ENCODE data around the gene HOOK1. TPM values are rescaled to one million over a fixed set of nuclear protein-coding genes. Genes with fewer than 3 reads are reported as not detected.

Gene HOOK1
- polyA plus RNA-seq, 1 donor (not counting 4 experiments of a cell fraction or from before 2014, with no cell fraction given), result 12.7 TPM

GRCh38 chr1:59815892-59816291 is 1.1 kb downstream of the HOOK1 start:
- Histone ChIP-seq H3K9me3 (ENCODE audit: control insufficient read depth, low read depth, low read length) (no peaks in the 10 kb centered on the region), H3K79me2 (ENCODE audit: control insufficient read depth, insufficient read depth, low read length) (peaks cover 2% of the 10 kb centered on the region), H4K20me1 (ENCODE audit: control insufficient read depth, extremely low read depth, insufficient read depth, low read length) (no peaks in the 10 kb centered on the region), H2AFZ (ENCODE audit: control insufficient read depth, low read length) (no peak overlapping the region), H3K4me1 (ENCODE audit: control insufficient read depth, extremely low read depth, insufficient read depth, low read length) (peaks cover 12% of the 10 kb centered on the region), H3K9ac (ENCODE audit: control insufficient read depth, extremely low read depth, insufficient read depth, low read length) (peak overlapping the region; percentile 77), H3K9me1 (ENCODE audit: control insufficient read depth, extremely low read depth, insufficient read depth, low read length) (no peaks in the 10 kb centered on the region), H3K4me2 (ENCODE audit: control insufficient read depth, extremely low read depth, insufficient read depth, low read depth, low read length) (peak overlapping the region; percentile 71), H3K27me3 (ENCODE audit: control insufficient read depth, extremely low read depth, insufficient read depth, low read length) (no peaks in the 10 kb centered on the region), H3K27ac (ENCODE audit: control insufficient read depth, insufficient read depth, low read length) (peak overlapping the region; percentile 36), H3K4me3 (ENCODE audit: control insufficient read depth in 2 of 3, extremely low read depth in 1 of 3, insufficient read depth in 2 of 3, low read depth in 1 of 3, low read length in 3 of 3) (peak overlapping the region; percentile 75 to 91 (median 81)), H3K36me3 (ENCODE audit: control insufficient read depth in 2 of 2, extremely low read depth in 1 of 2, insufficient read depth in 2 of 2, low read length in 2 of 2) (no peaks in the 10 kb centered on the region)
- dilution Hi-C loops (cut with MboI; ENCODE audit: extremely low pct_ligation_motif_present, low sequenced_read_pairs), result no loop called here
- TF ChIP-seq CTCF (optimal IDR thresholded peaks at IDR 0.05 in 1 of 3, IDR thresholded peaks at IDR 0.05 in 1 of 3, conservative IDR thresholded peaks at IDR 0.05 in 1 of 3; ENCODE audit: extremely low read depth in 1 of 3, insufficient read depth in 2 of 3, low read length in 3 of 3) (no peak), EZH2 (IDR thresholded peaks at IDR 0.05; ENCODE audit: low read length) (no peak)
- DNase-seq (ENCODE audit: low read depth, low spot score), result peak; percentile 19
- FAIRE-seq, result peak; percentile 76

GRCh38 chr1:59816318-59816878 is 1.6 kb downstream of the HOOK1 start:
- no peaks in the 10 kb centered on the region for H3K36me3 ChIP-seq (ENCODE audit: control insufficient read depth in 2 of 2, extremely low read depth in 1 of 2, insufficient read depth in 2 of 2, low read length in 2 of 2)
- H2AFZ ChIP-seq (ENCODE audit: control insufficient read depth, low read length), result no peak overlapping the region
- H3K4me2 ChIP-seq (ENCODE audit: control insufficient read depth, extremely low read depth, insufficient read depth, low read depth, low read length), result peak overlapping the region; percentile 71
- no peak overlapping the region for H3K27ac ChIP-seq (ENCODE audit: control insufficient read depth, insufficient read depth, low read length)
- dilution Hi-C loops (cut with MboI; ENCODE audit: extremely low pct_ligation_motif_present, low sequenced_read_pairs), result no loop called here
- peaks cover 2% of the 10 kb centered on the region for H3K79me2 ChIP-seq (ENCODE audit: control insufficient read depth, insufficient read depth, low read length)
- TF ChIP-seq EZH2 (IDR thresholded peaks at IDR 0.05; ENCODE audit: low read length) (no peak), CTCF (optimal IDR thresholded peaks at IDR 0.05 in 1 of 3, IDR thresholded peaks at IDR 0.05 in 1 of 3, conservative IDR thresholded peaks at IDR 0.05 in 1 of 3; ENCODE audit: extremely low read depth in 1 of 3, insufficient read depth in 2 of 3, low read length in 3 of 3) (no peak)
- H3K4me1 ChIP-seq (ENCODE audit: control insufficient read depth, extremely low read depth, insufficient read depth, low read length), result peaks cover 12% of the 10 kb centered on the region
- no peaks in the 10 kb centered on the region for H4K20me1 ChIP-seq (ENCODE audit: control insufficient read depth, extremely low read depth, insufficient read depth, low read length)
- DNase-seq (ENCODE audit: low read depth, low spot score) (no peak), FAIRE-seq (no peak)
- H3K9ac ChIP-seq (ENCODE audit: control insufficient read depth, extremely low read depth, insufficient read depth, low read length), result no peak overlapping the region
- no peaks in the 10 kb centered on the region for H3K9me1 ChIP-seq (ENCODE audit: control insufficient read depth, extremely low read depth, insufficient read depth, low read length)
- H3K4me3 ChIP-seq (ENCODE audit: control insufficient read depth in 2 of 3, extremely low read depth in 1 of 3, insufficient read depth in 2 of 3, low read depth in 1 of 3, low read length in 3 of 3), result no peak overlapping the region
- H3K9me3 ChIP-seq (ENCODE audit: control insufficient read depth, low read depth, low read length), result no peaks in the 10 kb centered on the region
- no peaks in the 10 kb centered on the region for H3K27me3 ChIP-seq (ENCODE audit: control insufficient read depth, extremely low read depth, insufficient read depth, low read length)

Data from keratinocyte (primary cell).